Measurements from ENCODE around the gene HEBP1. TPM values are rescaled to one million over a fixed set of nuclear protein-coding genes. Genes with fewer than 3 reads are reported as not detected.

HEBP1 gene
- total RNA-seq, 1 experiment from 2014 or later: 22.2 TPM

- Histone ChIP-seq H3K4ac (ENCODE audit: low read depth, low read length) (no peak within 1 kb of the TSS), H3K9ac (ENCODE audit: extremely low read depth, insufficient read length, low read length) (no peak within 1 kb of the TSS), H3K27me3 (ENCODE audit: insufficient read depth, low read length) (no peaks in the 10 kb centered on the region), H4K91ac (ENCODE audit: insufficient read length, low read depth, low read length) (no peak within 1 kb of the TSS), H2AFZ (ENCODE audit: low read length) (no peak within 1 kb of the TSS), H3K56ac (ENCODE audit: insufficient read length, low read depth, low read length) (no peak within 1 kb of the TSS), H3T11ph (ENCODE audit: low read length) (no peak within 1 kb of the TSS), H2BK5ac (ENCODE audit: insufficient read length, low read length) (no peak within 1 kb of the TSS), H3K18ac (ENCODE audit: insufficient read length, low read depth, low read length) (no peak within 1 kb of the TSS), H3K23ac (ENCODE audit: insufficient read length, low read depth, low read length) (no peak within 1 kb of the TSS), H3K14ac (ENCODE audit: insufficient read depth, low read length) (no peak within 1 kb of the TSS), H3K23me2 (ENCODE audit: insufficient read length, low read depth, low read length, poor library complexity, severe bottlenecking) (no peaks in the 10 kb centered on the region), H2BK12ac (ENCODE audit: insufficient read length, low read depth, low read length) (no peak within 1 kb of the TSS), H4K20me1 (ENCODE audit: control insufficient read depth, insufficient read depth, insufficient read length) (no peaks in the 10 kb centered on the region), H2BK120ac (ENCODE audit: low read depth, low read length, poor library complexity, severe bottlenecking) (no peak within 1 kb of the TSS), H3K4me1 (ENCODE audit: insufficient read depth, low read length) (no peaks in the 10 kb centered on the region), H3K79me2 (ENCODE audit: insufficient read depth, low read length) (no peaks in the 10 kb centered on the region), H2BK20ac (ENCODE audit: low read depth, low read length, poor library complexity, severe bottlenecking) (no peak within 1 kb of the TSS), H3K79me1 (ENCODE audit: insufficient read depth, low read depth, low read length, poor library complexity, severe bottlenecking) (no peaks in the 10 kb centered on the region), H3K27ac (ENCODE audit: insufficient read length, low read depth, low read length) (no peak within 1 kb of the TSS), H4K5ac (ENCODE audit: insufficient read length, low read depth, low read length) (no peak within 1 kb of the TSS), H3K9me3 (ENCODE audit: control insufficient read depth, low read depth, low read length) (no peaks in the 10 kb centered on the region), H4K8ac (replicated peaks; ENCODE audit: insufficient read length, low read depth, low read length) (no peak within 1 kb of the TSS), H3K4me2 (ENCODE audit: insufficient read depth, insufficient read length, low read length) (no peak within 1 kb of the TSS), H2BK15ac (ENCODE audit: low read depth, low read length) (no peak within 1 kb of the TSS), H2AK5ac (ENCODE audit: insufficient read length, low read length) (no peak within 1 kb of the TSS)
- Mint-ChIP-seq H3K27ac (no peak within 1 kb of the TSS), H3K9me3 (no peaks in the 10 kb centered on the region), H3K27me3 (ENCODE audit: low read depth) (no peaks in the 10 kb centered on the region), H3K4me1 (no peaks in the 10 kb centered on the region), H3K36me3 (ENCODE audit: insufficient read depth in 1 of 3, low read depth in 3 of 3) (peaks cover 0 to 10% (median 0%) of the 10 kb centered on the region in 3 experiments; a peak in 2 of 7 replicates), H3K4me3 (no peak within 1 kb of the TSS)
- no CpG with 5 or more reads among the region's 6 CpGs for WGBS (ENCODE audit: extremely low coverage, insufficient read length, low lambda C conversion rate)
- TF ChIP-seq, protein P1, sequence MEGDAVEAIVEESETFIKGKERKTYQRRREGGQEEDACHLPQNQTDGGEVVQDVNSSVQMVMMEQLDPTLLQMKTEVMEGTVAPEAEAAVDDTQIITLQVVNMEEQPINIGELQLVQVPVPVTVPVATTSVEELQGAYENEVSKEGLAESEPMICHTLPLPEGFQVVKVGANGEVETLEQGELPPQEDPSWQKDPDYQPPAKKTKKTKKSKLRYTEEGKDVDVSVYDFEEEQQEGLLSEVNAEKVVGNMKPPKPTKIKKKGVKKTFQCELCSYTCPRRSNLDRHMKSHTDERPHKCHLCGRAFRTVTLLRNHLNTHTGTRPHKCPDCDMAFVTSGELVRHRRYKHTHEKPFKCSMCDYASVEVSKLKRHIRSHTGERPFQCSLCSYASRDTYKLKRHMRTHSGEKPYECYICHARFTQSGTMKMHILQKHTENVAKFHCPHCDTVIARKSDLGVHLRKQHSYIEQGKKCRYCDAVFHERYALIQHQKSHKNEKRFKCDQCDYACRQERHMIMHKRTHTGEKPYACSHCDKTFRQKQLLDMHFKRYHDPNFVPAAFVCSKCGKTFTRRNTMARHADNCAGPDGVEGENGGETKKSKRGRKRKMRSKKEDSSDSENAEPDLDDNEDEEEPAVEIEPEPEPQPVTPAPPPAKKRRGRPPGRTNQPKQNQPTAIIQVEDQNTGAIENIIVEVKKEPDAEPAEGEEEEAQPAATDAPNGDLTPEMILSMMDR (conservative IDR thresholded peaks at IDR 0.05): no peak
- DNase-seq: no peak
Observed at GRCh38 chr12:12952036-12952435, 48.0 kb downstream of the HEBP1 start, which contains the start of gene GPRC5D. TSS of gene GPRC5D (minus strand) at chr12:12952170. CDS start at chr12:12950384, 1,786 bp downstream.

Measured in H9 (cell line).